Uterine smooth muscle cell (primary cell): ENCODE data around the gene GCGR. TPM values are rescaled to one million over a fixed set of nuclear protein-coding genes. Genes with fewer than 3 reads are reported as not detected.

ENCODE experiments used
- total RNA-seq: library from RNA; depleted of rRNA; stranded (reverse); fragments of >200 nt; gene quantifications from 2 replicates; pipeline ENCODE4 v1.2.3, GENCODE V29; 2014

GCGR gene
- not detected in 2 replicates for total RNA-seq

DNA sequence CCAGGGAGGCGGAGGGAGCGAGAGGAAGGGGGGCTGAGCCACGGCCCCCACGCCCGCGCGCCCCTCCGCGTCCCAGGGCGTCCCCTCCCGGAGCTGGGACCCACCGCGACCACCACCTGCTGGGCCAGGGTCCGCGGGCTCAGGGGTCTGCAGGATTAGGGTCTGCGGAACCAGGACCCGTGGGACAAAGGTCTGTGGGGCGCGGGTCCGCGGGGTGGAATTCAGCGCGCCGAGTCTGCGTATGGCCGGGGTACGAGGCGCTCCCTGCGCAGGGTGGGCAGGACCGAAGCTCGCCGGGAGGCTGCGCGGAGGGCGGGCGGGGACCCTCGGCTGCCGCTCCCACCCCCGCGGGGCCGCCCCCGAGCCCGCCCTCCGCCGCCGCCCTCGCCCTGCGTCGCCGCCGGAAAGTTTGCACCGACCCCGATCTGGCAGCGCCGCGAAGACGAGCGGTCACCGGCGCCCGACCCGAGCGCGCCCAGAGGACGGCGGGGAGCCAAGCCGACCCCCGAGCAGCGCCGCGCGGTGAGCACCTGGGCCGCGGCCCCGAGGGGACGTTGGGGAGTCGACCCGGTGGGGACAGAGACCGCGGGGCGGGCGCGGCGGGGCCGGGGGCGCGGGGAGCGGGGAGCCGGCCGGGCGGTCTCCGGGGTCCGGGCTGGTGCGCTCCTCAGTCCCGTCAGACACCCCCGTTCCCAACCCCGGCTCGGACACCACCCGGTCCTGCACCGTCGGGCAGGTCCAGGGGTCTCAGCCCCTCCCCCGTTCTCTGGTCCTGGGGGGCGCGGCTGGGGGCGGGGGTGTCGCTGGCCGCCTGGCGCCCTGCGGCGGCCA lies at the start of gene GCGR:
TSS of gene GCGR (plus strand) at position 423 of the 831 bp plus-strand sequence. CDS start 4,869 bp downstream, outside the sequence.

GRCh38 chr17:81833160-81833920 lies 29.4 kb downstream of the GCGR start, which contains the start of gene MCRIP1:
Gene MCRIP1, minus strand, starts transcription at chr17:81833291. Its CDS starts 8,785 bp downstream, at chr17:81824506.

GRCh38 chr17:81834831-81835267 lies 30.9 kb downstream of the GCGR start, which contains the start of gene PPP1R27:
Gene PPP1R27, minus strand, starts transcription at chr17:81835050. Its CDS starts 97 bp downstream, at chr17:81834953.

DNA sequence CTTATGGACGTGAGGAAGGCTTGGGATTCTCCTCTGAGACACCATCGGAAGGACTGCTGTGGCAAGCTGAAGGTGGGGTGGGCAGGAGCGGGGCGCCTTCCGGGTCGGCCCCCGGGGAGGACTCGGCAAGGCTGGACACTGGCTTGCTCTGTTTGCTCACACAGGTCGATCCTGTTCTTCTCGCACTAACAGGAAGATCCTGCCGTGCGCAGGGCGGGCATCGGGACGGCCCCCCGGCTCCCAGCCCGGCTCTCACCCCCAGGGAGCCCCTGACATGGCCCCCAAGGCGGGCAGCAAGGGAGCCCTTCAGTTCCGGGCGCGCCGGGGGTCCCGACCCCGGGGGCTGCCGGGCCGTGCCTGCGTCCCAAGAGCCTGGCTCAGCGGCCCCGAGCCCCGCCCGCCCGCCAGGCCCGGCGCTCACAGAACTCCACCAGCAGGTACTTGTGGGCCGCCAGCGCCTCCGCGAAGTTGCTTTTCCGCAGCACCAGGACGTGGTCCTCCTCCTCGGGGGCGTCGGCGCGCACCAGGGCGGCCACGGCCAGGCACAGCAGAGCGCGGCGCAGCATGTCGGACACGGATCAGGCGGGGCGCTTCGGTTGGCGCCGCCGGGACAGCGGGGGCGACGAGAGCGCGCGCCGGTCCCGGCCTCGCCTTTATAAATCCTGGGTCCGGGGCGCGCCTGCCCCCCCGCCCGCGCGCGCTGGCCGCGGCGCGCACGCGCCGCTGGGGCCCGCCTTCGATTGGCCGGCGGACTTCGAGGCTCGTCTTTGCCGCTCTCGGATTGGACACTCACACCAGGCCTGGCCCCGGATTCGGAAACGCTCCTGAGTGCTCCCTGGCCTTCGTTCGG lies 56.2 kb downstream of the GCGR start, which contains the start of gene P4HB:
TSS of gene P4HB (minus strand) at position 630 of the 850 bp plus-strand sequence. CDS start at position 566, 64 bp downstream.

Other genes with a start within 250 kb of the GCGR start
- gene NPLOC4, start 167.0 kb upstream of the GCGR start, total RNA-seq: 80.0 and 98.2 TPM in 2 replicates
- 1.3 and 4.0 TPM in 2 replicates for gene TSPAN10, start 167.0 kb upstream of the GCGR start, total RNA-seq
- 0.25 TPM in 1 of 2 replicates, not detected in the other for gene PDE6G, start 147.6 kb upstream of the GCGR start, total RNA-seq
- 34.0 and 38.5 TPM in 2 replicates for gene OXLD1, start 137.5 kb upstream of the GCGR start, total RNA-seq
- 11.0 and 12.0 TPM in 2 replicates for gene CCDC137, start 137.4 kb upstream of the GCGR start, total RNA-seq
- 24.2 and 25.0 TPM in 2 replicates for gene ARL16, start 120.4 kb upstream of the GCGR start, total RNA-seq
- 104 and 130 TPM in 2 replicates for gene HGS, start 120.1 kb upstream of the GCGR start, total RNA-seq
- 8.6 and 11.8 TPM in 2 replicates for gene MRPL12, start 100.8 kb upstream of the GCGR start, total RNA-seq
- gene SLC25A10, start 91.9 kb upstream of the GCGR start, total RNA-seq: 11.0 and 31.7 TPM in 2 replicates
- 85.0 and 126 TPM in 2 replicates for gene MCRIP1, start 29.1 kb downstream of the GCGR start, total RNA-seq
- gene PPP1R27, start 30.9 kb downstream of the GCGR start, total RNA-seq: not detected in 2 replicates
- gene P4HB, start 56.4 kb downstream of the GCGR start, total RNA-seq: 1,482 and 2,745 TPM in 2 replicates
- 159 and 234 TPM in 2 replicates for gene ARHGDIA, start 67.2 kb downstream of the GCGR start, total RNA-seq
- 129 and 334 TPM in 2 replicates for gene ALYREF, start 87.4 kb downstream of the GCGR start, total RNA-seq
- gene ANAPC11, start 87.6 kb downstream of the GCGR start, total RNA-seq: 228 and 235 TPM in 2 replicates
- 0.22 and 0.25 TPM in 2 replicates for gene NPB, start 98.1 kb downstream of the GCGR start, total RNA-seq
- gene PCYT2, start 107.2 kb downstream of the GCGR start, total RNA-seq: 108 TPM in 2 replicates
- gene SIRT7, start 114.0 kb downstream of the GCGR start, total RNA-seq: 32.2 and 36.1 TPM in 2 replicates
- 25.9 and 39.5 TPM in 2 replicates for gene MAFG, start 123.6 kb downstream of the GCGR start, total RNA-seq
- 92.4 and 182 TPM in 2 replicates for gene PYCR1, start 133.2 kb downstream of the GCGR start, total RNA-seq
- gene MYADML2, start 143.1 kb downstream of the GCGR start, total RNA-seq: 0.12 TPM in 1 of 2 replicates, not detected in the other
- under 0.01 TPM in 2 replicates for gene NOTUM, start 157.0 kb downstream of the GCGR start, total RNA-seq
- gene ASPSCR1, start 173.5 kb downstream of the GCGR start, total RNA-seq: 26.8 and 30.4 TPM in 2 replicates
- gene CENPX, start 218.7 kb downstream of the GCGR start, total RNA-seq: 22.2 and 55.8 TPM in 2 replicates
- gene LRRC45, start 219.2 kb downstream of the GCGR start, total RNA-seq: 18.6 and 28.7 TPM in 2 replicates
- gene RAC3, start 227.5 kb downstream of the GCGR start, total RNA-seq: 7.4 and 9.0 TPM in 2 replicates
- 47.3 and 55.2 TPM in 2 replicates for gene DCXR, start 233.5 kb downstream of the GCGR start, total RNA-seq
- 28.7 and 50.9 TPM in 2 replicates for gene RFNG, start 247.7 kb downstream of the GCGR start, total RNA-seq
- 99.2 and 137 TPM in 2 replicates for gene GPS1, start 247.7 kb downstream of the GCGR start, total RNA-seq